Femur (tissue), 1 donor: ENCODE results near the gene AAMP.

Source experiments
- DNase-seq: peaks from one replicate; pipeline ENCODE4 v3.0.0-alpha.2; 2017

AAMP gene

GRCh38 chr2:218293715-218294429 lies 23.9 kb upstream of the AAMP start:
- no peak for DNase-seq

GRCh38 chr2:218292048-218293014 lies 22.4 kb upstream of the AAMP start, which contains the start of gene TMBIM1:
TMBIM1 (minus strand) TSS chr2:218292503; CDS start chr2:218282141, 10,362 bp downstream.
- peak; percentile 86 for DNase-seq

- no peak for DNase-seq
Measured at GRCh38 chr2:218291318-218292047, 21.5 kb upstream of the AAMP start.

GRCh38 chr2:218290316-218291261 lies 20.7 kb upstream of the AAMP start:
- peak; percentile 43 for DNase-seq

- DNase-seq = no peak
Measured at GRCh38 chr2:218289639-218290315, 19.8 kb upstream of the AAMP start.

- peak; percentile 96 for DNase-seq
Measured at GRCh38 chr2:218286570-218287459, 16.9 kb upstream of the AAMP start.

- DNase-seq = peak; percentile 51
Measured at GRCh38 chr2:218285604-218286003, 15.7 kb upstream of the AAMP start.

- DNase-seq = no peak
Measured at GRCh38 chr2:218284106-218284811, 14.3 kb upstream of the AAMP start.

GRCh38 chr2:218282173-218282991 lies 12.4 kb upstream of the AAMP start:
- DNase-seq = peak; percentile 57

GRCh38 chr2:218281449-218281848 lies 11.5 kb upstream of the AAMP start:
- DNase-seq = no peak

GRCh38 chr2:218280260-218280870 lies 10.4 kb upstream of the AAMP start:
- no peak for DNase-seq

- DNase-seq = no peak
Measured at GRCh38 chr2:218278531-218279360, 8.8 kb upstream of the AAMP start.

- DNase-seq = no peak
Measured at GRCh38 chr2:218277921-218278320, 8.0 kb upstream of the AAMP start.

- no peak for DNase-seq
Measured at GRCh38 chr2:218276986-218277755, 7.2 kb upstream of the AAMP start.

GRCh38 chr2:218275371-218276072 lies 5.6 kb upstream of the AAMP start:
- no peak for DNase-seq

- DNase-seq = no peak
Measured at GRCh38 chr2:218274586-218274985, 4.6 kb upstream of the AAMP start.
